Endothelial cell of umbilical vein (primary cell): Measurements from ENCODE around the gene ROCK2.

Experiments used
- CTCF ChIP-seq, 2 donors: IDR thresholded peaks; 1 replicate in 1 of 2; 2 replicates in 1 of 2; pipeline ENCODE4 v1.5.1; 2011; ENCODE audit warnings: low read length in 2 of 2, mild to moderate bottlenecking in 2 of 2, moderate library complexity in 2 of 2, control low read depth in 1 of 2, inconsistent platforms in 1 of 2, low read depth in 1 of 2; ENCODE audit not compliant: insufficient read depth in 1 of 2; ENCODE audit errors: extremely low read depth in 1 of 2
- EZH2 ChIP-seq: IDR thresholded peaks from 2 replicates; pipeline ENCODE4 v1.6.1; 2012; ENCODE audit warnings: borderline replicate concordance, low read depth, mild to moderate bottlenecking, moderate library complexity, low read length, inconsistent platforms; ENCODE audit not compliant: severe bottlenecking
- GATA2 ChIP-seq: IDR thresholded peaks from 2 replicates; pipeline ENCODE4 v1.7.0; 2011; ENCODE audit warnings: low read depth, mild to moderate bottlenecking, moderate library complexity, mixed read lengths, low read length; ENCODE audit not compliant: insufficient read length, insufficient read depth
- MAX ChIP-seq: IDR thresholded peaks from 2 replicates; pipeline ENCODE4 v1.6.1; 2011; ENCODE audit not compliant: insufficient read depth, insufficient read length
- MYC ChIP-seq: IDR thresholded peaks from one replicate; pipeline ENCODE4 v1.6.1; 2011; ENCODE audit warnings: mild to moderate bottlenecking, low read depth, low read length
- POLR2A ChIP-seq: IDR thresholded peaks from 2 replicates; pipeline ENCODE4 v1.6.1; 2012; ENCODE audit warnings: low read depth, mild to moderate bottlenecking, control low read depth, low read length
- POLR2AphosphoS5 ChIP-seq: IDR thresholded peaks from 2 replicates; pipeline ENCODE4 v1.6.1; 2012; ENCODE audit warnings: low read depth, mild to moderate bottlenecking, control low read depth, low read length, moderate library complexity; ENCODE audit not compliant: insufficient read depth

GRCh38 chr2:11241412-11242203 is 102.8 kb downstream of the ROCK2 start:
- TF ChIP-seq CTCF (IDR thresholded peaks at IDR 0.05; ENCODE audit: extremely low read depth in 1 of 2, insufficient read depth in 1 of 2, low read depth in 1 of 2, low read length in 2 of 2) = no peak
- TF ChIP-seq GATA2 = no peak
- TF ChIP-seq EZH2 = no peak
- no peak for TF ChIP-seq POLR2A
- TF ChIP-seq POLR2AphosphoS5 = no peak
- no peak for TF ChIP-seq MAX
- no peak for TF ChIP-seq MYC
